ENCODE data around the gene CDK5. TPM values are rescaled to one million over a fixed set of nuclear protein-coding genes. Genes with fewer than 3 reads are reported as not detected.

Gene CDK5
- total and polyA plus RNA-seq, 2 of the 13 experiments (the other 11 are each of a cell fraction or from before 2014, with no cell fraction given), result 16.4 to 21.3 TPM

DNA sequence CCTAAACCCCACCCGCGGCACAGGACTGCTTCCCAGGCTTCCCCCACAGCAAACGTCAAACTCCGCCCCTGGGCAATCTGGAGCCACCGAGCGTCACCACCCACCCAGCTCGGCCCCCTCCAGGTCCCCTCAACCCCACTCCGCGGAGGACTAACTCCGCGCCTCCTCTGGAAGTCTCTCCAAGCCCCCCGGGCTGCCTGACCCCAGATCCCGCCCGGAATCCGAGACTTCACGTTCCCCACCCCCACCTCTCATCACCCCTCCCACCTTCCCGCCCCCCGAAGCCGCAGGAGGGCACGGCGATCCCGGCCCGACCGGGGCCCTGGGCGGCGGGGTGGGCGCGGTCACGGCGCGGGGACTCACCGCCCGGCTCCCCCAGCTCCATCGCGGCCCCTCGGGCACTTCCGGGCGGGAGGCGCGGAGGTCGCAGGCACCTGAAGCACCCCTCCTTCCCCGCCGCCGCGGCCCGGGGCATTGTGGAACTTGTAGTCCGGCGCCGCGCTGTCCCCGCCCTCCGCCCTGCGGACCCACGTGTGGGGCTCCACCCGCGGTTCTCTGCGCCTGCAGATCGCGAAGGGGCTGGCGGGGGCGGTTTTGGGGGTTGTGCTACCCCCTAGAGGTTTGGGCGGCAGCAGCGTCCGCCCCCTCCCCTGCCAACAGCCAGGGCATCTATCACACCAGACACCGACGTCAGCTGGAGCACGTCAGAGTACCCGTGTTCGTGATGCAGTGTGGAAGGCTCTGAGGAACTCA lies 25.6 kb upstream of the CDK5 start, which contains the start of gene TMUB1 (continued):
- no peak for TF ChIP-seq CBX2 (IDR thresholded peaks at IDR 0.05; ENCODE audit: low read depth, low read length)
- no peak for TF ChIP-seq CBX2 (CRISPR knock-in tag; IDR thresholded peaks at IDR 0.05; ENCODE audit: low read depth)
- peak; percentile 16 for TF ChIP-seq HNRNPK (IDR thresholded peaks at IDR 0.05; ENCODE audit: low read depth, low read length, poor library complexity, severe bottlenecking)
- TF ChIP-seq GABPA (IDR thresholded peaks at IDR 0.05; ENCODE audit: low read depth, low read length), result no peak
- TF ChIP-seq GABPA (CRISPR knock-in tag; IDR thresholded peaks at IDR 0.05; ENCODE audit: low read depth), result peak; percentile 74
- no peak for TF ChIP-seq STAT6 (CRISPR knock-in tag; IDR thresholded peaks at IDR 0.05; ENCODE audit: borderline replicate concordance)
- TF ChIP-seq, protein P1, sequence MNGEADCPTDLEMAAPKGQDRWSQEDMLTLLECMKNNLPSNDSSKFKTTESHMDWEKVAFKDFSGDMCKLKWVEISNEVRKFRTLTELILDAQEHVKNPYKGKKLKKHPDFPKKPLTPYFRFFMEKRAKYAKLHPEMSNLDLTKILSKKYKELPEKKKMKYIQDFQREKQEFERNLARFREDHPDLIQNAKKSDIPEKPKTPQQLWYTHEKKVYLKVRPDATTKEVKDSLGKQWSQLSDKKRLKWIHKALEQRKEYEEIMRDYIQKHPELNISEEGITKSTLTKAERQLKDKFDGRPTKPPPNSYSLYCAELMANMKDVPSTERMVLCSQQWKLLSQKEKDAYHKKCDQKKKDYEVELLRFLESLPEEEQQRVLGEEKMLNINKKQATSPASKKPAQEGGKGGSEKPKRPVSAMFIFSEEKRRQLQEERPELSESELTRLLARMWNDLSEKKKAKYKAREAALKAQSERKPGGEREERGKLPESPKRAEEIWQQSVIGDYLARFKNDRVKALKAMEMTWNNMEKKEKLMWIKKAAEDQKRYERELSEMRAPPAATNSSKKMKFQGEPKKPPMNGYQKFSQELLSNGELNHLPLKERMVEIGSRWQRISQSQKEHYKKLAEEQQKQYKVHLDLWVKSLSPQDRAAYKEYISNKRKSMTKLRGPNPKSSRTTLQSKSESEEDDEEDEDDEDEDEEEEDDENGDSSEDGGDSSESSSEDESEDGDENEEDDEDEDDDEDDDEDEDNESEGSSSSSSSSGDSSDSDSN (CRISPR knock-in tag; IDR thresholded peaks at IDR 0.05), result peak; percentile 20; the same call in 1 of the 2 replicates
- TF ChIP-seq MTF1 (CRISPR knock-in tag; IDR thresholded peaks at IDR 0.05), result no peak
- TF ChIP-seq, protein P2, sequence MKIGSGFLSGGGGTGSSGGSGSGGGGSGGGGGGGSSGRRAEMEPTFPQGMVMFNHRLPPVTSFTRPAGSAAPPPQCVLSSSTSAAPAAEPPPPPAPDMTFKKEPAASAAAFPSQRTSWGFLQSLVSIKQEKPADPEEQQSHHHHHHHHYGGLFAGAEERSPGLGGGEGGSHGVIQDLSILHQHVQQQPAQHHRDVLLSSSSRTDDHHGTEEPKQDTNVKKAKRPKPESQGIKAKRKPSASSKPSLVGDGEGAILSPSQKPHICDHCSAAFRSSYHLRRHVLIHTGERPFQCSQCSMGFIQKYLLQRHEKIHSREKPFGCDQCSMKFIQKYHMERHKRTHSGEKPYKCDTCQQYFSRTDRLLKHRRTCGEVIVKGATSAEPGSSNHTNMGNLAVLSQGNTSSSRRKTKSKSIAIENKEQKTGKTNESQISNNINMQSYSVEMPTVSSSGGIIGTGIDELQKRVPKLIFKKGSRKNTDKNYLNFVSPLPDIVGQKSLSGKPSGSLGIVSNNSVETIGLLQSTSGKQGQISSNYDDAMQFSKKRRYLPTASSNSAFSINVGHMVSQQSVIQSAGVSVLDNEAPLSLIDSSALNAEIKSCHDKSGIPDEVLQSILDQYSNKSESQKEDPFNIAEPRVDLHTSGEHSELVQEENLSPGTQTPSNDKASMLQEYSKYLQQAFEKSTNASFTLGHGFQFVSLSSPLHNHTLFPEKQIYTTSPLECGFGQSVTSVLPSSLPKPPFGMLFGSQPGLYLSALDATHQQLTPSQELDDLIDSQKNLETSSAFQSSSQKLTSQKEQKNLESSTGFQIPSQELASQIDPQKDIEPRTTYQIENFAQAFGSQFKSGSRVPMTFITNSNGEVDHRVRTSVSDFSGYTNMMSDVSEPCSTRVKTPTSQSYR (CRISPR knock-in tag; IDR thresholded peaks at IDR 0.05; ENCODE audit: borderline replicate concordance), result 0 out of 2 replicates have a peak, but pooled peaks have one; percentile 43
- 0 out of 2 replicates have a peak, but pooled peaks have one; percentile 13 for TF ChIP-seq CREB1 (IDR thresholded peaks at IDR 0.05)
- TF ChIP-seq CREB1 (CRISPR knock-in tag; IDR thresholded peaks at IDR 0.05), result no peak
- TF ChIP-seq MAZ (IDR thresholded peaks at IDR 0.05; ENCODE audit: borderline replicate concordance, low read depth, low read length), result 0 out of 2 replicates have a peak, but pooled peaks have one; percentile 21
- TF ChIP-seq MAZ (CRISPR knock-in tag; IDR thresholded peaks at IDR 0.05; ENCODE audit: low read depth), result peak; percentile 86
- TF ChIP-seq ZNF232 (CRISPR knock-in tag; IDR thresholded peaks at IDR 0.05; ENCODE audit: borderline replicate concordance), result peak; percentile 63; the same call in 1 of the 2 replicates
- TF ChIP-seq, protein P3, sequence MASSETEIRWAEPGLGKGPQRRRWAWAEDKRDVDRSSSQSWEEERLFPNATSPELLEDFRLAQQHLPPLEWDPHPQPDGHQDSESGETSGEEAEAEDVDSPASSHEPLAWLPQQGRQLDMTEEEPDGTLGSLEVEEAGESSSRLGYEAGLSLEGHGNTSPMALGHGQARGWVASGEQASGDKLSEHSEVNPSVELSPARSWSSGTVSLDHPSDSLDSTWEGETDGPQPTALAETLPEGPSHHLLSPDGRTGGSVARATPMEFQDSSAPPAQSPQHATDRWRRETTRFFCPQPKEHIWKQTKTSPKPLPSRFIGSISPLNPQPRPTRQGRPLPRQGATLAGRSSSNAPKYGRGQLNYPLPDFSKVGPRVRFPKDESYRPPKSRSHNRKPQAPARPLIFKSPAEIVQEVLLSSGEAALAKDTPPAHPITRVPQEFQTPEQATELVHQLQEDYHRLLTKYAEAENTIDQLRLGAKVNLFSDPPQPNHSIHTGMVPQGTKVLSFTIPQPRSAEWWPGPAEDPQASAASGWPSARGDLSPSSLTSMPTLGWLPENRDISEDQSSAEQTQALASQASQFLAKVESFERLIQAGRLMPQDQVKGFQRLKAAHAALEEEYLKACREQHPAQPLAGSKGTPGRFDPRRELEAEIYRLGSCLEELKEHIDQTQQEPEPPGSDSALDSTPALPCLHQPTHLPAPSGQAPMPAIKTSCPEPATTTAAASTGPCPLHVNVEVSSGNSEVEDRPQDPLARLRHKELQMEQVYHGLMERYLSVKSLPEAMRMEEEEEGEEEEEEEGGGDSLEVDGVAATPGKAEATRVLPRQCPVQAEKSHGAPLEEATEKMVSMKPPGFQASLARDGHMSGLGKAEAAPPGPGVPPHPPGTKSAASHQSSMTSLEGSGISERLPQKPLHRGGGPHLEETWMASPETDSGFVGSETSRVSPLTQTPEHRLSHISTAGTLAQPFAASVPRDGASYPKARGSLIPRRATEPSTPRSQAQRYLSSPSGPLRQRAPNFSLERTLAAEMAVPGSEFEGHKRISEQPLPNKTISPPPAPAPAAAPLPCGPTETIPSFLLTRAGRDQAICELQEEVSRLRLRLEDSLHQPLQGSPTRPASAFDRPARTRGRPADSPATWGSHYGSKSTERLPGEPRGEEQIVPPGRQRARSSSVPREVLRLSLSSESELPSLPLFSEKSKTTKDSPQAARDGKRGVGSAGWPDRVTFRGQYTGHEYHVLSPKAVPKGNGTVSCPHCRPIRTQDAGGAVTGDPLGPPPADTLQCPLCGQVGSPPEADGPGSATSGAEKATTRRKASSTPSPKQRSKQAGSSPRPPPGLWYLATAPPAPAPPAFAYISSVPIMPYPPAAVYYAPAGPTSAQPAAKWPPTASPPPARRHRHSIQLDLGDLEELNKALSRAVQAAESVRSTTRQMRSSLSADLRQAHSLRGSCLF (CRISPR knock-in tag; IDR thresholded peaks at IDR 0.05; ENCODE audit: borderline replicate concordance), result no peak
- TF ChIP-seq ELF1 (CRISPR knock-in tag; IDR thresholded peaks at IDR 0.05), result peak; percentile 83

All from HepG2 (cell line).